PFSK-1 (cell line): ENCODE measurements around the gene CAPN3.

Source experiments
- FOXP2 ChIP-seq: optimal IDR thresholded peaks from 2 replicates; pipeline ENCODE3; 2011; ENCODE audit warnings: borderline replicate concordance, control low read depth, inconsistent platforms; ENCODE audit not compliant: insufficient read depth; ENCODE audit errors: extremely low read length, extremely low read depth
- POLR2AphosphoS5 ChIP-seq: IDR thresholded peaks from 2 replicates; pipeline ENCODE4 v1.6.1; 2012; ENCODE audit warnings: low read depth, mild to moderate bottlenecking, control low read depth, low read length, moderate library complexity
- REST ChIP-seq, 2 experiments: IDR thresholded peaks; 2 replicates each; pipeline versions ENCODE4 v1.6.1 to v1.8.0; 2011 to 2012; ENCODE audit warnings: low read depth in 2 of 2, low read length in 2 of 2, control low read depth in 1 of 2, inconsistent platforms in 1 of 2, mild to moderate bottlenecking in 1 of 2, moderate library complexity in 1 of 2; ENCODE audit not compliant: insufficient read depth in 1 of 2
- SIN3A ChIP-seq: IDR thresholded peaks from 2 replicates; pipeline ENCODE4 v1.6.1; 2012; ENCODE audit warnings: mild to moderate bottlenecking, low read length, moderate library complexity, borderline replicate concordance; ENCODE audit not compliant: insufficient read depth
- TAF1 ChIP-seq: IDR thresholded peaks from 2 replicates; pipeline ENCODE4 v1.6.1; 2012; ENCODE audit warnings: low read length, control low read depth, borderline replicate concordance; ENCODE audit not compliant: insufficient read depth

The CAPN3 gene

GRCh38 chr15:42408178-42408577 lies 48.9 kb downstream of the CAPN3 start:
- no peak for TF ChIP-seq REST (IDR thresholded peaks at IDR 0.05; ENCODE audit: insufficient read depth in 1 of 2, low read depth in 2 of 2, low read length in 2 of 2)
- no peak for TF ChIP-seq FOXP2
- TF ChIP-seq TAF1: no peak
- TF ChIP-seq POLR2AphosphoS5: no peak
- TF ChIP-seq SIN3A: no peak

- no peak for TF ChIP-seq TAF1
- no peak for TF ChIP-seq SIN3A
- no peak for TF ChIP-seq FOXP2
- TF ChIP-seq REST (IDR thresholded peaks at IDR 0.05; ENCODE audit: insufficient read depth in 1 of 2, low read depth in 2 of 2, low read length in 2 of 2): no peak
- no peak for TF ChIP-seq POLR2AphosphoS5
These were observed 49.7 kb downstream of the CAPN3 start for GRCh38 chr15:42409011-42409410.

- TF ChIP-seq SIN3A: no peak
- TF ChIP-seq FOXP2: no peak
- TF ChIP-seq POLR2AphosphoS5: no peak
- no peak for TF ChIP-seq REST (IDR thresholded peaks at IDR 0.05; ENCODE audit: insufficient read depth in 1 of 2, low read depth in 2 of 2, low read length in 2 of 2)
- TF ChIP-seq TAF1: no peak
These were observed 52.6 kb downstream of the CAPN3 start for GRCh38 chr15:42411884-42412283.

- TF ChIP-seq SIN3A (no peak), FOXP2 (no peak), POLR2AphosphoS5 (no peak), TAF1 (no peak), REST (IDR thresholded peaks at IDR 0.05; ENCODE audit: insufficient read depth in 1 of 2, low read depth in 2 of 2, low read length in 2 of 2) (no peak)
These were observed 54.6 kb downstream of the CAPN3 start for GRCh38 chr15:42413920-42414319.

- no peak for TF ChIP-seq TAF1
- no peak for TF ChIP-seq SIN3A
- TF ChIP-seq FOXP2: no peak
- TF ChIP-seq POLR2AphosphoS5: no peak
- TF ChIP-seq REST (IDR thresholded peaks at IDR 0.05; ENCODE audit: insufficient read depth in 1 of 2, low read depth in 2 of 2, low read length in 2 of 2): no peak
These were observed 60.1 kb downstream of the CAPN3 start for GRCh38 chr15:42419369-42419768.
